GM18867 (cell line): Measurements from ENCODE around the gene NFKBIB.
"Not testable (repeated sequence)": the region's sequence is repeated elsewhere in the genome, so short reads cannot be mapped to it uniquely, and the experiment has no call there.

ENCODE experiments used
- ATAC-seq: cut with Tn5 transposase; IDR thresholded peaks from one replicate; pipeline ENCODE4 v1.9.1; 2021; ENCODE audit warnings: mild to moderate bottlenecking, moderate library complexity; ENCODE audit not compliant: unreplicated experiment

The NFKBIB gene

GRCh38 chr19:38899447-38900201 lies at the start of gene NFKBIB, which contains the start of gene SIRT2:
Gene NFKBIB, plus strand, starts transcription at chr19:38899969. Its CDS starts 64 bp downstream, at chr19:38900033.
Gene SIRT2, minus strand, starts transcription at chr19:38899618. Its CDS starts 97 bp downstream, at chr19:38899521.
- peak; percentile 87 for ATAC-seq

- ATAC-seq = peak; percentile 62
These were observed 49.3 kb upstream of the NFKBIB start for GRCh38 chr19:38850436-38850975.

- ATAC-seq = no peak
These were observed 48.7 kb upstream of the NFKBIB start for GRCh38 chr19:38850976-38851621.

- ATAC-seq = peak; percentile 22
These were observed 48.0 kb upstream of the NFKBIB start for GRCh38 chr19:38851622-38852230.

GRCh38 chr19:38852231-38853044 lies 47.3 kb upstream of the NFKBIB start:
- ATAC-seq = no peak

GRCh38 chr19:38853214-38853613 lies 46.6 kb upstream of the NFKBIB start:
- ATAC-seq = no peak

GRCh38 chr19:38854961-38855360 lies 44.8 kb upstream of the NFKBIB start:
- not testable (repeated sequence) for ATAC-seq

- not testable (repeated sequence) for ATAC-seq
These were observed 44.0 kb upstream of the NFKBIB start for GRCh38 chr19:38855751-38856150.

- no peak for ATAC-seq
These were observed 43.0 kb upstream of the NFKBIB start for GRCh38 chr19:38856813-38857212.

GRCh38 chr19:38859631-38860204 lies 40.1 kb upstream of the NFKBIB start:
- ATAC-seq = not testable (repeated sequence)

GRCh38 chr19:38861368-38861767 lies 38.4 kb upstream of the NFKBIB start:
- ATAC-seq = no peak

GRCh38 chr19:38862321-38863059 lies 37.3 kb upstream of the NFKBIB start:
- no peak for ATAC-seq

- no peak for ATAC-seq
These were observed 32.5 kb upstream of the NFKBIB start for GRCh38 chr19:38867171-38867780.

- ATAC-seq = no peak
These were observed 31.2 kb upstream of the NFKBIB start for GRCh38 chr19:38868551-38868950.

GRCh38 chr19:38869160-38869835 lies 30.5 kb upstream of the NFKBIB start:
- ATAC-seq = no peak

GRCh38 chr19:38869836-38870607 lies 29.7 kb upstream of the NFKBIB start:
- peak; percentile 75 for ATAC-seq

GRCh38 chr19:38870612-38871011 lies 29.2 kb upstream of the NFKBIB start:
- no peak for ATAC-seq

- ATAC-seq = not testable (repeated sequence)
These were observed 26.4 kb upstream of the NFKBIB start for GRCh38 chr19:38873400-38873799.
